DOHH2 (cell line): ENCODE results near the gene TMEM140.

Experiments
- CTCF ChIP-seq: fragments of 200-600 bp; sonication (generic); IDR thresholded peaks from one replicate; pipeline ENCODE4 v1.5.1; 2014; ENCODE audit warnings: antibody characterized with exemption, mild to moderate bottlenecking, low read depth, low read length; ENCODE audit not compliant: poor library complexity, severe bottlenecking
- EZH2phosphoT487 ChIP-seq: fragments of 200-600 bp; sonication (generic); IDR thresholded peaks from 2 replicates; pipeline ENCODE4 v1.6.1; 2017; ENCODE audit warnings: borderline replicate concordance, mild to moderate bottlenecking, antibody characterized with exemption, low read length, moderate library complexity, mixed read lengths

GRCh38 chr7:135175931-135176330 is 28.1 kb downstream of the TMEM140 start:
- no peak for TF ChIP-seq CTCF
- no peak for TF ChIP-seq EZH2phosphoT487
